RWPE2 (cell line): ENCODE data around the gene TMEM178B.

Experiments
- ATAC-seq: fragments of 200-7000 bp; cut with Tn5 transposase; 3 replicates; pipeline ENCODE4 v1.9.1; 2021; ENCODE audit warnings: low read depth
- DNase-seq: peaks from one replicate; pipeline ENCODE4 v3.0.0-alpha.2; 2020; ENCODE audit warnings: low spot score
- H3K27ac ChIP-seq: fragments of 450-650 bp; 2 replicates; pipeline ENCODE4 v1.5.1; 2017; ENCODE audit warnings: mild to moderate bottlenecking; ENCODE audit not compliant: poor library complexity, severe bottlenecking
- H3K27me3 ChIP-seq: fragments of 250-450 bp; sonication (Bioruptor Pico); 2 replicates; pipeline ENCODE4 v1.5.1; 2021; ENCODE audit warnings: mild to moderate bottlenecking, moderate library complexity; ENCODE audit not compliant: insufficient read depth, poor library complexity, severe bottlenecking
- H3K36me3 ChIP-seq: fragments of 250-450 bp; sonication (Bioruptor Pico); 2 replicates; pipeline ENCODE4 v1.5.1; 2020; ENCODE audit warnings: low read depth, mild to moderate bottlenecking, moderate library complexity
- H3K4me1 ChIP-seq: fragments of 250-450 bp; sonication (Bioruptor Pico); 2 replicates; pipeline ENCODE4 v1.5.1; 2021; ENCODE audit warnings: mild to moderate bottlenecking, moderate library complexity; ENCODE audit not compliant: insufficient read depth, poor library complexity, severe bottlenecking
- H3K4me3 ChIP-seq: fragments of 250-450 bp; sonication (Bioruptor Pico); 2 replicates; pipeline ENCODE4 v1.5.1; 2021; ENCODE audit warnings: mild to moderate bottlenecking, moderate library complexity; ENCODE audit not compliant: severe bottlenecking
- H3K9me3 ChIP-seq: fragments of 250-450 bp; sonication (Bioruptor Pico); 2 replicates; pipeline ENCODE4 v1.5.1; 2021; ENCODE audit warnings: mild to moderate bottlenecking, moderate library complexity; ENCODE audit not compliant: severe bottlenecking
- TF ChIP-seq, protein P1 (sequence below): fragments of 450-650 bp; IDR thresholded peaks from one replicate; pipeline ENCODE4 v1.5.1; 2017; ENCODE audit warnings: mild to moderate bottlenecking, moderate library complexity; ENCODE audit not compliant: poor library complexity, severe bottlenecking

The TMEM178B gene

GRCh38 chr7:141442781-141443180, 368.9 kb downstream of the TMEM178B start:
- DNase-seq = no peak
- Histone ChIP-seq H3K36me3 (no peaks in the 10 kb centered on the region), H3K4me1 (no peaks in the 10 kb centered on the region), H3K9me3 (no peaks in the 10 kb centered on the region), H3K4me3 (no peak overlapping the region), H3K27ac (no peak overlapping the region), H3K27me3 (no peaks in the 10 kb centered on the region)
- TF ChIP-seq, protein P1, sequence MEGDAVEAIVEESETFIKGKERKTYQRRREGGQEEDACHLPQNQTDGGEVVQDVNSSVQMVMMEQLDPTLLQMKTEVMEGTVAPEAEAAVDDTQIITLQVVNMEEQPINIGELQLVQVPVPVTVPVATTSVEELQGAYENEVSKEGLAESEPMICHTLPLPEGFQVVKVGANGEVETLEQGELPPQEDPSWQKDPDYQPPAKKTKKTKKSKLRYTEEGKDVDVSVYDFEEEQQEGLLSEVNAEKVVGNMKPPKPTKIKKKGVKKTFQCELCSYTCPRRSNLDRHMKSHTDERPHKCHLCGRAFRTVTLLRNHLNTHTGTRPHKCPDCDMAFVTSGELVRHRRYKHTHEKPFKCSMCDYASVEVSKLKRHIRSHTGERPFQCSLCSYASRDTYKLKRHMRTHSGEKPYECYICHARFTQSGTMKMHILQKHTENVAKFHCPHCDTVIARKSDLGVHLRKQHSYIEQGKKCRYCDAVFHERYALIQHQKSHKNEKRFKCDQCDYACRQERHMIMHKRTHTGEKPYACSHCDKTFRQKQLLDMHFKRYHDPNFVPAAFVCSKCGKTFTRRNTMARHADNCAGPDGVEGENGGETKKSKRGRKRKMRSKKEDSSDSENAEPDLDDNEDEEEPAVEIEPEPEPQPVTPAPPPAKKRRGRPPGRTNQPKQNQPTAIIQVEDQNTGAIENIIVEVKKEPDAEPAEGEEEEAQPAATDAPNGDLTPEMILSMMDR = no peak
- ATAC-seq = no peak

- Histone ChIP-seq H3K4me3 (no peak overlapping the region), H3K9me3 (no peaks in the 10 kb centered on the region), H3K27ac (no peak overlapping the region), H3K36me3 (no peaks in the 10 kb centered on the region), H3K4me1 (no peaks in the 10 kb centered on the region), H3K27me3 (no peaks in the 10 kb centered on the region)
- ATAC-seq = 0 out of 3 replicates have a peak, but pooled peaks have one; percentile 33
- TF ChIP-seq, protein P1 = no peak
- DNase-seq = no peak
These were observed 371.1 kb downstream of the TMEM178B start for GRCh38 chr7:141444961-141445360.

GRCh38 chr7:141451232-141451631, 377.4 kb downstream of the TMEM178B start:
- ATAC-seq (no peak; the same call in 2 of the 3 replicates), DNase-seq (no peak)
- H3K9me3 ChIP-seq = no peaks in the 10 kb centered on the region
- H3K4me1 ChIP-seq = peaks cover 3% of the 10 kb centered on the region
- H3K27me3 ChIP-seq = no peaks in the 10 kb centered on the region
- TF ChIP-seq, protein P1 = no peak
- H3K36me3 ChIP-seq = no peaks in the 10 kb centered on the region
- H3K27ac ChIP-seq = no peak overlapping the region
- no peak overlapping the region for H3K4me3 ChIP-seq

DNA sequence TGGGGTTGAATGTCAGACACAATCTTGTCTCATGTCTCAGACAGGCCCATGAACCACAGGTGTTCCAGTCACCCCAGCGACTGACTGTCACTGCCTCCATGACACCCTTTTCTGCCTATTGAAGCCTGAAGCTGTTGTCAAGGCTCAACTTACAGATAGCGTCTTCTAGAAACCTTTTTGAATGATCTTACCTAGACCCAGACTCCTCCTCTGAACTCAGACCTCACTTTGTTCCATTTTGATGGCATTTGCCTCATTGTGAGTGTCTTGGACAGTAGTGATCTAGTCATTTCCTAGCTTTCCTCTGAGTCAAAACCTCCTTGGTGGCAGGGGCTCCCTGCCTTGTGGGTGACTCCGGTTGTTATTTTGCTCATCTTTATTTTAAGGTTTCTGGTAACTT, 379.0 kb downstream of the TMEM178B start:
- TF ChIP-seq, protein P1 = no peak
- Histone ChIP-seq H3K4me1 (peaks cover 10% of the 10 kb centered on the region), H3K36me3 (no peaks in the 10 kb centered on the region), H3K9me3 (no peaks in the 10 kb centered on the region), H3K4me3 (no peak overlapping the region), H3K27me3 (no peaks in the 10 kb centered on the region), H3K27ac (no peak overlapping the region)
- DNase-seq = no peak
- ATAC-seq = no peak

DNA sequence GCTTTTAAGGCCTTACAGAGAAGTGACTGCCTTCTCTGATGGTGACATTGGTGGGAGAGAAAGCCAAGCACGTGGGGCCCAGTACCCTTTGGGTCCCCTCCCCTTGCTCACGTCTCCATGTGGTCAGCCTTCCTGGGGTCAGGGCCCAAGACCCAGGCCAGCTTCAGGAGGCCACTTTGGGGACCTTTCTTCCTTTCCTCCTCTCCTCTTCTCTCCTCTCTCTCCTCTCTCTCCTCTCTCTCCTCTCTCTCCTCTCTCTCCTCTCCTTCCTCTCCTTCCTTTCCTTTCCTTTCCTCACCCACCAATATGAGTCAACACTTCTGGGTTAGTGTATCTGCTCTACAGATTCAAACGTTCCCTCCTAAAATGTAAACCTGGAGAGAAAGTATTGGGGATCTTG, 380.5 kb downstream of the TMEM178B start:
- TF ChIP-seq, protein P1 = no peak
- Histone ChIP-seq H3K4me3 (no peak overlapping the region), H3K9me3 (no peaks in the 10 kb centered on the region), H3K27me3 (no peaks in the 10 kb centered on the region), H3K27ac (no peak overlapping the region), H3K36me3 (no peaks in the 10 kb centered on the region), H3K4me1 (peaks cover 10% of the 10 kb centered on the region)
- DNase-seq = no peak
- ATAC-seq = no peak
